ENCODE data around the gene ACKR3. TPM values are rescaled to one million over a fixed set of nuclear protein-coding genes. Genes with fewer than 3 reads are reported as not detected.

Gene ACKR3
- total and polyA plus RNA-seq, 2 donors (not counting 1 experiment from before 2014, with no cell fraction given) = 7.1 to 15.3 TPM

GRCh38 chr2:236614551-236614950 lies 44.9 kb downstream of the ACKR3 start:
- H3K9me3 Mint-ChIP-seq (ENCODE audit: insufficient read depth) = no peaks in the 10 kb centered on the region
- Histone ChIP-seq H3K9ac (ENCODE audit: low read length) (no peak overlapping the region), H3K4me3 (ENCODE audit: control extremely low read depth in 1 of 5, extremely low read depth in 1 of 5, insufficient read depth in 1 of 5, low read depth in 2 of 5, low read length in 4 of 5) (no peak overlapping the region), H3K9me3 (ENCODE audit: control extremely low read depth in 1 of 3, control insufficient read depth in 2 of 3, insufficient read depth in 1 of 3, low read length in 2 of 3) (no peaks in the 10 kb centered on the region), H3K36me3 (replicated peaks in 1 of 2; ENCODE audit: control extremely low read depth in 1 of 2, control insufficient read depth in 1 of 2, extremely low read depth in 1 of 2, insufficient read depth in 2 of 2, low read length in 1 of 2) (no peaks in the 10 kb centered on the region), H3K4me2 (replicated peaks; ENCODE audit: low read depth, low read length, poor library complexity, severe bottlenecking) (no peak overlapping the region), H3K79me2 (ENCODE audit: control insufficient read depth, insufficient read depth, low read length) (no peaks in the 10 kb centered on the region), H4K20me1 (ENCODE audit: control insufficient read depth, insufficient read depth, low read length, poor library complexity, severe bottlenecking) (no peaks in the 10 kb centered on the region), H3K27ac (ENCODE audit: low read length in 2 of 2) (no peak overlapping the region), H3K4me1 (ENCODE audit: control insufficient read depth in 2 of 2, insufficient read depth in 2 of 2, low read length in 2 of 2) (no peaks in the 10 kb centered on the region), H3K27me3 (replicated peaks in 1 of 4; ENCODE audit: control extremely low read depth in 1 of 4, control insufficient read depth in 3 of 4, insufficient read depth in 4 of 4, low read length in 3 of 4) (no peaks in the 10 kb centered on the region), H2AFZ (ENCODE audit: insufficient read depth, low read depth, low read length, poor library complexity, severe bottlenecking) (no peak overlapping the region)
- 86% methylated on average over 4 of the region's 5 CpGs for WGBS (ENCODE audit: insufficient coverage)
- ChIA-PET POLR2A (no interaction called here), CTCF (no interaction called here)
- TF ChIP-seq CTCF (IDR thresholded peaks at IDR 0.05) (no peak), EZH2 (IDR thresholded peaks at IDR 0.05; ENCODE audit: borderline replicate concordance, insufficient read depth, low read depth, low read length, poor library complexity, severe bottlenecking) (no peak)
- ATAC-seq (ENCODE audit: low read depth) (no peak), DNase-seq (no peak)
- no peak overlapping the region for H3K4me3 Mint-ChIP-seq
- no peak overlapping the region for H3K27ac Mint-ChIP-seq
- intact Hi-C loops (cut with micrococcal nuclease) = no loop called here
- no peaks in the 10 kb centered on the region for H3K4me1 Mint-ChIP-seq
- peaks cover 26% of the 10 kb centered on the region for H3K27me3 Mint-ChIP-seq

GRCh38 chr2:236616031-236616430 lies 46.4 kb downstream of the ACKR3 start:
- Histone ChIP-seq H3K79me2 (ENCODE audit: control insufficient read depth, insufficient read depth, low read length) (no peaks in the 10 kb centered on the region), H4K20me1 (ENCODE audit: control insufficient read depth, insufficient read depth, low read length, poor library complexity, severe bottlenecking) (no peaks in the 10 kb centered on the region), H3K4me1 (ENCODE audit: control insufficient read depth in 2 of 2, insufficient read depth in 2 of 2, low read length in 2 of 2) (no peaks in the 10 kb centered on the region), H3K9me3 (ENCODE audit: control extremely low read depth in 1 of 3, control insufficient read depth in 2 of 3, insufficient read depth in 1 of 3, low read length in 2 of 3) (no peaks in the 10 kb centered on the region), H3K4me3 (ENCODE audit: control extremely low read depth in 1 of 5, extremely low read depth in 1 of 5, insufficient read depth in 1 of 5, low read depth in 2 of 5, low read length in 4 of 5) (no peak overlapping the region), H2AFZ (ENCODE audit: insufficient read depth, low read depth, low read length, poor library complexity, severe bottlenecking) (no peak overlapping the region), H3K27ac (ENCODE audit: low read length in 2 of 2) (no peak overlapping the region), H3K27me3 (replicated peaks in 1 of 4; ENCODE audit: control extremely low read depth in 1 of 4, control insufficient read depth in 3 of 4, insufficient read depth in 4 of 4, low read length in 3 of 4) (no peaks in the 10 kb centered on the region), H3K4me2 (replicated peaks; ENCODE audit: low read depth, low read length, poor library complexity, severe bottlenecking) (no peak overlapping the region), H3K9ac (ENCODE audit: low read length) (no peak overlapping the region), H3K36me3 (replicated peaks in 1 of 2; ENCODE audit: control extremely low read depth in 1 of 2, control insufficient read depth in 1 of 2, extremely low read depth in 1 of 2, insufficient read depth in 2 of 2, low read length in 1 of 2) (no peaks in the 10 kb centered on the region)
- ATAC-seq (ENCODE audit: low read depth) = no peak
- Mint-ChIP-seq H3K27me3 (peaks cover 36% of the 10 kb centered on the region), H3K9me3 (ENCODE audit: insufficient read depth) (no peaks in the 10 kb centered on the region), H3K4me1 (no peaks in the 10 kb centered on the region), H3K4me3 (no peak overlapping the region), H3K27ac (no peak overlapping the region)
- ChIA-PET POLR2A (no interaction called here), CTCF (no interaction called here)
- TF ChIP-seq CTCF (IDR thresholded peaks at IDR 0.05) = no peak
- no peak for TF ChIP-seq EZH2 (IDR thresholded peaks at IDR 0.05; ENCODE audit: borderline replicate concordance, insufficient read depth, low read depth, low read length, poor library complexity, severe bottlenecking)
- intact Hi-C loops (cut with micrococcal nuclease) = no loop called here
- 75% methylated on average over 5 of the region's 6 CpGs for WGBS (ENCODE audit: insufficient coverage)
- no peak for DNase-seq
